ENCODE results near the gene NUDT2. TPM values are rescaled to one million over a fixed set of nuclear protein-coding genes. Genes with fewer than 3 reads are reported as not detected.

Gene NUDT2
- total RNA-seq, 2 donors from 2014 or later = 20.6 to 29.4 TPM

DNA sequence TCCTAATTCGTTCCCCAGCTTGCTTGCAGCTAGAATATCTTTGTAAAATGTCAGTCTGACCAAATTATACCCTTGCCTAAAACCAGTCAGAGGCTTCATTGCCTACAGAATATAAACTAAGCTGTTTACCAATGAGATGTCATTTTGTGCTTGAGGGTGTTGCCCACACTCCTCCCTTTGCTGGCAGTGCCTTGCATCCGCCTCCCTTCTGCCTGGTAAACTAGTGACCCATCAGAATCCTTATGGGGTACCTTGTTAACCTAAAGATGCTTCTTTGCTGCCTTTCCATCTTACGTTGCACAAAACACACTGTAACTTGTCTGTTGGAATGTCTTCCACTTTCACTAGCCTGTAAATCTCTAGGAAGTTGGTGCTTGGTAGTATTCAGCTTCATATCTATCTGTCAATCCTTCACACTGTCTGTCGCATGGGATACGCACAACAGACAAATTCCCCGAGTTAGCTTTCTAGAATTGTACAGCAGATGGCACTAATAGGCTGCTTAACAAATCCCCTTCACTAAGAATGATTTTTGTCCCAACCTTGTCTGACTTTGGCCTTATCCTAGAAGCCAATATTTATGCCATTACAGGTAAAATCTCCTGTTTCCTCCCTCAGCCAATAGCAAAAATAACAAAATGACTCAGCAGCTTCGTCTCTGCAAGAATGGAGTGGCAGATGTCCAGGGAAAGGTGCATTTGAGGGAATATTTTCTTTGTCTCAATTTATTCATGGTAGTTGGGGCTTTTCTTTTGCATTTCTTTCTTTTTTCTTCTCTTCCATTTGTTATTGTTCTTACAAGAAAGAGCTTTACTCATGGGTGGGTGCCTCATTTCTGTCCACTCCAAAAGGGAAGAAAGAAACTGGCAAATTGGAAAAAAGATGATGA lies 3.0 kb downstream of the NUDT2 start:
- Mint-ChIP-seq H3K4me3 (no peak overlapping the region), H3K27ac (no peak overlapping the region), H3K27me3 (ENCODE audit: insufficient read depth) (no peaks in the 10 kb centered on the region), H3K9me3 (no peaks in the 10 kb centered on the region), H3K36me3 (ENCODE audit: low read depth) (peaks cover 3% of the 10 kb centered on the region), H3K4me1 (peaks cover 37% of the 10 kb centered on the region)
- Histone ChIP-seq H3K27ac (ENCODE audit: low read depth, low read length) (no peak overlapping the region), H3K27me3 (ENCODE audit: control insufficient read depth, insufficient read depth, low read length, poor library complexity, severe bottlenecking) (no peaks in the 10 kb centered on the region), H3K36me3 (ENCODE audit: control insufficient read depth, insufficient read depth, low read length) (peaks cover 8% of the 10 kb centered on the region), H3K4me3 (ENCODE audit: low read length) (no peak overlapping the region), H3K4me1 (ENCODE audit: control insufficient read depth, insufficient read depth, low read length) (peaks cover 18% of the 10 kb centered on the region), H3K9ac (ENCODE audit: extremely low read depth, low read length, poor library complexity, severe bottlenecking) (no peak overlapping the region), H3K9me3 (ENCODE audit: control insufficient read depth, low read length) (no peaks in the 10 kb centered on the region)
- no peak for DNase-seq
- WGBS, 2 experiments (ENCODE audit: insufficient coverage in 1 of 2, insufficient read length in 1 of 2) = 58 to 72% methylated on average over 5 to 7 of the region's 7 CpGs
- TF ChIP-seq, protein P1, sequence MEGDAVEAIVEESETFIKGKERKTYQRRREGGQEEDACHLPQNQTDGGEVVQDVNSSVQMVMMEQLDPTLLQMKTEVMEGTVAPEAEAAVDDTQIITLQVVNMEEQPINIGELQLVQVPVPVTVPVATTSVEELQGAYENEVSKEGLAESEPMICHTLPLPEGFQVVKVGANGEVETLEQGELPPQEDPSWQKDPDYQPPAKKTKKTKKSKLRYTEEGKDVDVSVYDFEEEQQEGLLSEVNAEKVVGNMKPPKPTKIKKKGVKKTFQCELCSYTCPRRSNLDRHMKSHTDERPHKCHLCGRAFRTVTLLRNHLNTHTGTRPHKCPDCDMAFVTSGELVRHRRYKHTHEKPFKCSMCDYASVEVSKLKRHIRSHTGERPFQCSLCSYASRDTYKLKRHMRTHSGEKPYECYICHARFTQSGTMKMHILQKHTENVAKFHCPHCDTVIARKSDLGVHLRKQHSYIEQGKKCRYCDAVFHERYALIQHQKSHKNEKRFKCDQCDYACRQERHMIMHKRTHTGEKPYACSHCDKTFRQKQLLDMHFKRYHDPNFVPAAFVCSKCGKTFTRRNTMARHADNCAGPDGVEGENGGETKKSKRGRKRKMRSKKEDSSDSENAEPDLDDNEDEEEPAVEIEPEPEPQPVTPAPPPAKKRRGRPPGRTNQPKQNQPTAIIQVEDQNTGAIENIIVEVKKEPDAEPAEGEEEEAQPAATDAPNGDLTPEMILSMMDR (conservative IDR thresholded peaks at IDR 0.05) = peak; percentile 76

GRCh38 chr9:34333836-34334235 lies 4.5 kb downstream of the NUDT2 start:
- Histone ChIP-seq H3K27me3 (ENCODE audit: control insufficient read depth, insufficient read depth, low read length, poor library complexity, severe bottlenecking) (no peaks in the 10 kb centered on the region), H3K27ac (ENCODE audit: low read depth, low read length) (peak overlapping the region; percentile 82), H3K9me3 (ENCODE audit: control insufficient read depth, low read length) (no peaks in the 10 kb centered on the region), H3K4me1 (ENCODE audit: control insufficient read depth, insufficient read depth, low read length) (peaks cover 12% of the 10 kb centered on the region), H3K36me3 (ENCODE audit: control insufficient read depth, insufficient read depth, low read length) (peaks cover 14% of the 10 kb centered on the region), H3K9ac (ENCODE audit: extremely low read depth, low read length, poor library complexity, severe bottlenecking) (peak overlapping the region; percentile 7), H3K4me3 (ENCODE audit: low read length) (no peak overlapping the region)
- peaks cover 31% of the 10 kb centered on the region for H3K4me1 Mint-ChIP-seq
- peaks cover 10% of the 10 kb centered on the region for H3K36me3 Mint-ChIP-seq (ENCODE audit: low read depth)
- TF ChIP-seq, protein P1 (conservative IDR thresholded peaks at IDR 0.05) = no peak
- DNase-seq = no peak
- WGBS, 2 experiments (ENCODE audit: insufficient coverage in 1 of 2, insufficient read length in 1 of 2) = 49 to 75% methylated on average over 2 to 3 of the region's 3 CpGs
- no peaks in the 10 kb centered on the region for H3K9me3 Mint-ChIP-seq
- no peak overlapping the region for H3K4me3 Mint-ChIP-seq
- H3K27ac Mint-ChIP-seq = no peak overlapping the region
- H3K27me3 Mint-ChIP-seq (ENCODE audit: insufficient read depth) = no peaks in the 10 kb centered on the region

DNA sequence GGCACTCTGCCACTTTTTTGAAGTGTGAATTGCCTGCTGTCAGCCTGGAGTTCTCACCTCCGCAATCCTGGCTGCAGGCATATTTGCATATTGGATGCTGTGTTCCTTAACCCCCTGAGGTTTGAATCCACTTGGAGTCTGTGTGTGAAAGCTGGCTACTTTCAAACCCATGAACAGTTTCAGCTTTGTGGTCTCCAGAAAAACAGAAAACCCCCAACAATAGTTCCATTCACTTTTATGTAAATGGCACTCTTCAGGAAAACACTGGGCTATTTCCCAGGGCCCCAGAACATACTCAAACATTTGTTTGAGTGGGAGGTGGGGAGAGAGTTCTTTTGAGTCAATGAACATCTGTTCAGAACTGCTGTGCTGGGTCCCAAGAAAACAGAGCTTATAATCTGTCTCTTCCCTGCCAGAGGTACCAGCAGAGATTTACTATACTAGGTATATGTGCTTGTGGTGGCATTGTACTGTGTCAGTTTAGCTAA lies 5.0 kb downstream of the NUDT2 start:
- Mint-ChIP-seq H3K27me3 (ENCODE audit: insufficient read depth) (no peaks in the 10 kb centered on the region), H3K9me3 (no peaks in the 10 kb centered on the region), H3K27ac (peak overlapping the region; percentile 42), H3K4me3 (no peak overlapping the region), H3K36me3 (ENCODE audit: low read depth) (peaks cover 16% of the 10 kb centered on the region), H3K4me1 (peaks cover 31% of the 10 kb centered on the region)
- Histone ChIP-seq H3K4me1 (ENCODE audit: control insufficient read depth, insufficient read depth, low read length) (peaks cover 12% of the 10 kb centered on the region), H3K9ac (ENCODE audit: extremely low read depth, low read length, poor library complexity, severe bottlenecking) (peak overlapping the region; percentile 7), H3K9me3 (ENCODE audit: control insufficient read depth, low read length) (no peaks in the 10 kb centered on the region), H3K4me3 (ENCODE audit: low read length) (no peak overlapping the region), H3K36me3 (ENCODE audit: control insufficient read depth, insufficient read depth, low read length) (peaks cover 20% of the 10 kb centered on the region), H3K27me3 (ENCODE audit: control insufficient read depth, insufficient read depth, low read length, poor library complexity, severe bottlenecking) (no peaks in the 10 kb centered on the region), H3K27ac (ENCODE audit: low read depth, low read length) (peak overlapping the region; percentile 82)
- DNase-seq = peak; percentile 86
- TF ChIP-seq, protein P1 (conservative IDR thresholded peaks at IDR 0.05) = no peak
- 0 to 15% methylated on average over 1 of the region's 1 CpG for WGBS, 2 experiments (ENCODE audit: insufficient coverage in 1 of 2, insufficient read length in 1 of 2)

Measured in endodermal cell (in vitro differentiated cells).